ENCODE measurements around the gene ADRM1.

The ADRM1 gene

DNA sequence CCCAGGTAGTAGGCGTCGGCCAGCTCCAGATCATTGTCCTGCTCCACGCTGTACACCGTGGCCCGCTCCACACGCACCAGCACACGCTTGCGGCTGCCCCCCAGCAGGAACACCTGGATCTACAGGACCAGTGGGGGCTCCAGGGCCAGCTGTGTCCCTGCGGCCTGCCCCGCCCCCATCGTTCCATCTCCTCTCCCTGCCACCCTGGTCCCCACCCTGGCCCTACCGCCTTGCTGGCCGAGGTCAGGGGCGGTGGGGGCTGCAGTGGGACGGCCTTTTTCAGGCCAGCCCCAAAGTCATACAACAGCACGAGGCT is 9.8 kb downstream of the ADRM1 start:
- DNase-seq: no peak

DNA sequence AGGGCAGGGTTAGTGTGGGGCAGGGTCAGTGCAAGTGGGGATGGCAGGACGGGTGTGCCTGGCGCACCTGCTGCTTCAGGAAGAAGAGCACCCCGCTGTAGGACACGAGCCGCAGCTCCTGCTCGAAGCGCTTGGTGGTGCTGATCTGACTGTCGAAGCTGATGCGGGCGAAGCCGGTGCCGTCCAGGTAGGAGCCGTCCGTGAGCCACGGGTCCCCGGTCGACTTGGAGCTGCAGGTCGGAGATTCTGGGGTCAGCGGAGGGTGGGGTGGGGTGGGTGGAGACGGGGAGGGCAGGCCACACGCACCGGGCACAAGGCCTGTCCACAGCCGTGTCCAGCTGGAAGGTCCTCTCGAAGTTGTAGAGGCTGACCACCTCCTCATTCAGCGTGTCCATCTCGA is 10.2 kb downstream of the ADRM1 start:
- no peak for DNase-seq

DNA sequence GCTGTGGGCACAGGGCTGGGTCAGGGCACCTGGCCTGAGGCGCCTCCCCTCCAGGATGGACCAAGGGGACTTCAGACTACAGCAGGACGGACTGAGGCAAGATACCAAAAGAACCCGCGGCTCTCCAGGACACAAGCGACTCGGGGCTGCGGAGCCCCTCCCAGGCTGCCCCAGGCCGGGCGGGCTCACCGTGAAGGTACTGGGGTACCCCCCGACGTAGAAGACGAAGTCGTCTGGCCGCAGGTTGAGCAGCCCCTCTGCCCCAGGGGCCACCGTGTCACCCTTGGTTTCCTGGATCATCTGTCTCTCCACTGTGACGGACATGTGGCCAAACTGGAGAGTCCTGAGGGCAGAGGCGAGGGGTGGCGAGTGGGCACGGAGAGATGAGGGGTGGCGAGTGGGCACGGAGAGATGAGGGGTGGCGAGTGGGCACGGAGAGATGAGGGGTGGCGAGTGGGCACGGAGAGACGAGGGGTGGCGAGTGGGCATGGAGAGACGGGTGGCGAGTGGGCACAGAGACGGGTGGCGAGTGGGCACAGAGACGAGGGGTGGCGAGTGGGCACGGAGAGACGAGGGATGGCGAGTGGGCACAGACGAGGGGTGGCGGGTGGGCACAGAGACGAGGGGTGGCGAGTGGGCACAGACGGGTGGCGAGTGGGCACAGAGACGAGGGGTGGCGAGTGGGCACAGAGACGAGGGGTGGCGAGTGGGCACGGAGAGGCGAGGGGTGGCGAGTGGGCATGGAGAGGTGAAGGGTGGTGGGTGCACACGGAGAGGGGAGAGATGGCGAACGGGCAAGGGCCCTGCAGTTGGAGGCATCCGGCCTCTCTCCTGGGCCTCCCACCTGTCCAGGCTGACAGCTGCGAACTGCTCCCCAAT is 10.9 kb downstream of the ADRM1 start:
- DNase-seq: no peak

- no peak for DNase-seq
These were observed 11.5 kb downstream of the ADRM1 start for GRCh38 chr20:62314339-62314638.

- DNase-seq: no peak
These were observed 12.0 kb downstream of the ADRM1 start for GRCh38 chr20:62314711-62315302.

GRCh38 chr20:62315773-62316172 is 13.0 kb downstream of the ADRM1 start:
- DNase-seq: no peak

GRCh38 chr20:62316331-62317166 is 13.8 kb downstream of the ADRM1 start:
- DNase-seq: no peak

- no peak for DNase-seq
These were observed 14.4 kb downstream of the ADRM1 start for GRCh38 chr20:62317167-62317655.

DNA sequence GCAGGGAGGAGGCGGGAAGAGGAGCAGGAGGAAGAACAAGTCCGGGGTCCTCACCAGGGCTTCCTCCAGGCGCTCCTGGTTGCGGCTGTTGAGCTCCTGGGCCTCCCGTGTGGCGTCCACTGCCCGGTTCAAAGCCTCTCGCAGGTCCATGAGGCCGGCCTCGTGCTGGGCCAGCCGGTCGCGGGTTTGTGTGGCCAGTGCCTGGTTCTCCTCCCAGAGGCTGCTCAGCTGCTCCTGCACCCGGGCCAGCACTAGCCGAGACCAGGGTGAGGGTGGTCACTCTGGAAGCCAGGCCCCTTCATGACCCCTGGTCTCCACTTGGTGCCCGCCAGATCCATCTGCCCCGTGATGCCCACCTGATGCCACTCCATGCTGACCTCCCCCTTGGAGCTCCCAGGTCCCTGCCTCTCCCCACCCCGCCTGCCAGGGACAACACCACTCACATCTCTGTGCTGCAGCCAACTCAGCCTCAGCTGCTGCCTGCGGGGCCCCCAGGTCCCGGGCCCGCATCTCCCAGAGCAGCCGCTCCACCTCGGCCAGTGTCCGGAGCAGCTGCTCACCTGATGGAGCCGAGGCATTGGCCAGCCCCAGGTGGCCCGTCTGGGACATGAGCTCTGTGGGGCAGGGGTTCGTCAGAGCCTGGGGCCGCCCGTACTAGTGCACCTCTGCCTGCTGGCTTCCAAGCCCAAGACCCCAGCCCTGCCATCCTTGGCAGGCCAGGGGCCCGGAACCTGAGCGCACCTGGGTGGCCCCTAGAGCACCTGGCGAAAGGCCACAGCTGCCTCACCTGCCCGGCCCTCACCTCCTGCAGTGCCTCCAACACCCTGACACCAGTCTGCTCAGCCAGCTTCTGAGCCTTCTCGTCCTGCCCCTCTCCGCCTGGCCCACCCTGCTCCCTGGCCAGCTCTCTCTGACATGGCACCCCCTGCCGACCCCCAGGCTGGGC is 15.9 kb downstream of the ADRM1 start:
- no peak for DNase-seq

DNA sequence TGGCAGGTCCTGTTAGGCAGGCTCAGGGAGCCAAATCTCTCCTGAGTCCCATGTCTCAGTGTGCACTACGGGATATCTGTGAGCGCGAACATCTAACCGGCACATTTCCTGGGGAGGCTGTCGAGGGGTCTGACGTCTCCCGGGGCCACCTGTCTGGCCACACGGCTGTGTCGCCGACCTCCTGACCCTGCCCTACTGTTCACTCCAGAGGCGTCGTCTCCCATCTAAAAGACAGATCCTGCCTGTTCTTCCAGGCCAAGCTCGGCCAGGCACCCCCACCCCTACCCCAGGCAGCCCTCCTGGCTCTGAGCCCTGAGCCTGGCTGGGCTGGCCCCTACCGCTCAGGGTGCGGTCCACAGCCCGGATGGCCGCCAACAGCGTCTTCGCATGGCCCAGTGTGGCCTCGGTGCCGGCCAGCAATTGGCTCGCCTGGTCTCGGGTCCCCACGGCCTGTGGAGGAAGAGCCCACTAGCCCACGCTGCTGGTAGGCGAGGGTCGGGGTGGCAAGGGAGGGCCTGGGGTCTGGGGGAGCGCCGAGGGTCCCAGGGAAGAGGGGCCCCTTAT is 16.6 kb downstream of the ADRM1 start:
- DNase-seq: no peak

DNA sequence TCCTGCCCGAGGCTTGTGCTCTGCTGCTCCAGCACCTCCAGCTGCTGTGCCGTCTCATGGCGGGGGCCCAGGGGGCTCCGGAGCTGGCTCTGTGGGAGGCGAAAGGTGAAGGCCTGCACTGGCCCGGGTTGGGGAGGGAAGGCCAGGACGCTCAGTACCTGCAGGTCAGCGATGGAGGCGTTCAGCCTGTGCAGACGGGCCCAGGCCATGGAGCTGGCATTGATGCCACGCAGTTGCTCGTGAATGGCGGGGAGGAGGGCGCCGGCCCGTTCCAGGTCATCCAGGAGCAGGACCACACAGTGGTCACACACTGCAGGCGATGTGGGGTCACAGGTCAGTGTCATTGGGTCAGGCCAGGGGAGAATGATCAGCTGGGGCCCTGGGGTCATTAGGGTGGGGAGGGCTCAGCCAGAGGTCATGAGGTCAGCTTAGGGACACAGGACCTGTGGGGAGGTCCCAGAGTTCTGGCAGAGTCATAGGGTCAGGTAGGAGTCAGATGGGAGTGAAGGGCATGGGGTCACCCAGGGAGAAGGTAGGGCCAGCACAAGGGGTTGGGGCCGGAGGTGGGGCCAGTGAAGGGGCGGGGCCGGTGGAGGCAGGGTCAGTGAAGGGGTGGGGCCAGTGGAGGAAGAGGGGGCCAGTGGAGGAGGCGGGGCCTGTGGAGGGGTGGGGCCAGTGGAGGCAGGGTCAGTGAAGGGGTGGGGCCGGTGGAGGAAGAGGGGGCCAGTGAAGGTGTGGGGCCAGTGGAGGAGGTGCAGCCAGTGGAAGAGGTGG is 18.0 kb downstream of the ADRM1 start:
- no peak for DNase-seq

DNA sequence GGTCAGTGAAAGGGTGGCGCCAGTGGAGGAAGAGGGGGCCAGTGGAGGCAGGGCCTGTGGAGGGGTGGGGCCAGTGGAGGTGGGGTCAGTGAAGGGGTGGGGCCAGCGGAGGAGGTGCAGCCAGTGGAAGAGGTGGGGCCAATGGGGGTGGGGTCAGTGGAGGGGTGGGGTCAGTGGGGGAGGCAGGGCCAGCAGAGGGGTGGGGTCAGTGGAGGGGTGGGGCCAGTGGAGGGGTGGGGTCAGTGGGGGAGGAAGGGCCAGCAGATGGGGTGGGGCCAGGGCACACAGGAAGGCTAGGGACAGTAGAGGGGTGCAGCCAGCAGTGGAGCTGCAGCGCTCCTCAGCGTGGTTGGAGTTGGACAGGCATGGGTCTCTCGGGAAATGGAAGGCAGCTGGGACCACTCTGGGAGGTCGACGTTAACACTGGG is 18.7 kb downstream of the ADRM1 start:
- no peak for DNase-seq

- no peak for DNase-seq
These were observed 19.2 kb downstream of the ADRM1 start for GRCh38 chr20:62321975-62322374.

DNA sequence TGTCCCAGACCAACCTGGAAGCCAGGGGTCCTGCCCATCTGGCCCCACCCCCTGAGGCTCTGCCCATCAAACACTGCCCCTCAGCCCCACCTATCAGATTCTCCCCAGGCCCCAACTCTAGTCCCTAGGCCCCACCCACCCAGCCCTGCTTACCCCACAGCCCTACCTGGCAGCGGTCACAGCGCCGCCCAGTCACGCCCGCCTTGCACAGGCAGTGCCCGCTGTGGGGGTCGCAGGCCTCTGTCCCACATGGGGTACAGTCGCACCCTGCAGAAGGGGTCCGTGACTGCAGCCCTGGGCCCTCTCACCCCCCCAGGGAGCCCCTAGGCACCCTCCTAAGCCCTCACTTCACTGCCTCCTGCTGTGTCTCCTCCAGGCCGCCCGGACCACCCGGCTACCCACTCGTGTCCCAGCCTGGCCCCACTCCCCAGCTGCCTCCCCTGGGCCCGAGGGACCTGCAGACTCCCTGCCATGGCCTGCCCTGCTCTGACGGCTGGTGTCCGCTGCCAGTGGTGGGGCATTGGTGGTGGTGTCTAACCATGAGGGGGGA is 19.8 kb downstream of the ADRM1 start:
- no peak for DNase-seq

DNA sequence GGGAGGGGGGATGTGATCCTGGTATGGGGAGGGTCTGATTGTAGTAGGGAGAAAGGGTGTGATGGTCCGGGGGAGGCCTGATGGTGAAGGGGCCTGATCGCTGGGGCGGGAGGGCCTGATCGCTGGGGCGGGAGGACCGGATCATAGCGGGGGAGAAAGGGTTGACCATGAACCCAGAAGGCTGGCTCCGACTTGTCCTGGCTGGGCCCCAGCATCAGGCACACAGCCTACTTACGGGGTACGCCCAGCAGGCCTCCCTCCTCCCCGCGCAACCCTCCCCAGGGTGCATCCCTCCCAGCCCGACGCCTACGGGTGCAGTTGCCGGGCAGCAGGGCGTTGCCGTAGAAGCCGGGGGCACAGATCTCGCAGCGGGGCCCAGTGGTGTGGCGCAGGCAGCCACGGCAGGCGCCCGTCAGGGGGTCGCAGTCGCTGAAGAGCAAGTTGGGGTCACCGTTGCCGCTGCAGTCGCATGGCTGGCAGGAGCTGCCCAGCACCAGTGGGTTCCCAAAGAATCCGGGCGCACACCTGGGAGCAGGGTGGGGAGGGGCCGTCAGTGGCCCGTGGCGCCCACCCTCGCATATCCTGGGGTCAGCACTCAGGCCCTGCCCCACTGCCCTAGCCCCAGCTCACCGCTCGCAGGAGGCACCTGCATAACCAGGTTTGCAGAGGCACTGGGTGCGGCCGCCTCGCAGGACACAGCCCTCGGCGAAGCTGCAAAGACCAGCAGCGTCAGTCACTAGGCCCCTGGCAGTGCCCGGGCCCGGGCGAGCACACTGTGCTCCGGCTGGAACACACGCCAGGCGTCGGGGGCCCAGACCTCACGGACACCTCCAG is 20.6 kb downstream of the ADRM1 start:
- no peak for DNase-seq

DNA sequence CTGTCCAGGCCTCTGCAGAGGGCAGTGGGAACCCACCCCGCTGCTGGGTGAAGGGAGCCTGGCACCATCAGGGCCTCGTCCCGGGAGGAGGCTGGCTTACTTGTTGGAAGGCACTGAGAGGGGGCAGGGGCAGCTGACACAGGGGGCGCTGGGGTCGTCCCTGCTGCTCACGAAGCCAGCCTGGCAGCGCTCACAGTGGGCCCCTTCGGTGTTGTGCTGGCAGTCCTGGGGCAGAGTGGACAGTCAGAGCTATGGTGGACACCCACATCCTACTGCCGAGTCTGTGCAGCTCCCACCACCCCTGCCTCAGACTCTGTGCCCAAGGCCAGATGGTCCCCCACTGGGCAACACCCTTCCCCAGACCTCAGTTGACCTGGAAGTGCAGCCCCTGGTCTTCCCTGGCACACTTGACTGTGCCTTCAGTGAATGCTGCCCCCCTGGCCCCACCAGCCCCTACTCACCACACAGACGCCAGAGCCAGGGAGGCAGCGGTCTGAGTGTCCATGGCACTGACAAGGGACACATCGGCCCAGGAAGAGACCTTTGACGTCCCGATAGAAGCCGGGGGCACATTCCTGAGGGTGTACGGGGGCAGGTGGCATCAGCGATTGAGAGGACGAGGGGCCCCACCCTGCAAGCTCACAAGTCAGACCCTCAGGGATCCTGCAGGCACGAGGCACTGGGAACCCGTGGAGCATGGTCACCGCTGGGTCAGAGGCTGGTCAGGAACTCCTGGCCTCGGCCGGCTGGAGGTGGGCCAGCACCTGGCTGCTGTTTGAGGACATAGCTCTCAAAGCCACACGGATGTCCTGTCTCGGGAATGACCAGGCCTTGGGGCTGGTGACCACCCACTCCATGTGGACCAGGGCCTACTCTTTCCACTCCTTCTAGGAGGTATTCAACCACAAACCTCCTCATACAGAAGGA is 21.4 kb downstream of the ADRM1 start:
- DNase-seq: no peak

DNA sequence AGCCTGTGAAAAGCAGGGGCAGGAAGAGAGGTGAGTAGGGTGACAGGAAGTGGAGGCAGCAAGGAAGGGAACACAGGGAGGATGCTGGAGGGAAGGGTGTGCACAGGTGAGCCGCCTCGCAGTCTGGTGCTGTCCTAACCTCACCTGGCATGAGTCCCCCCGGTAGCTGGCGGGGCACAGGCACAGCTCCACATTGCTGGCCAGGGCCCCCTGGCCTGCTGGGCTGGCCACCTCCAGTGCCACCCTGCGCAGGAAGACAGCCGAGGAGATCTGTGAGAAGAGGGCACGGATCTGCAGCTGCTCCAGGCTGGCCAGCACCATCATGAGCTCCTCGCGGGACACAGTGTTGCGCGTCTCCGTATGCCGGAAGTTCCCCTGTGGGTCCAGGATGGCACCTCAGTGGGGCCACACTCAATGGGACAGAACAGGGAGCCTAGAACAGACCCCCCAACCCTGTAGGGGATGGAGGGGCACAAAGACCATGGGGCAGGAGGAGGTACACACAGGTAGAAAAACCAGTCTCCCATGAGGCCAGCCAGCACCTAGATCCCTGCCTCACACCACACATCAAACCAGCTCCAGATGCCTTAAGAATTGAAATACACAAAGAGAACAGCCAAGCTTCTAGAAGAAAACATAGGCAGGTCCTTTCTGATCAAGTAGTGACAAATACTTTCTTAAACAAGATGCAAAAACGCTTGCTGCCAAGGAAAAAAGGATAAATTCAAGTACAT is 22.5 kb downstream of the ADRM1 start:
- no peak for DNase-seq

- DNase-seq: no peak
These were observed 23.8 kb downstream of the ADRM1 start for GRCh38 chr20:62326559-62326958.

Data from NCI-H2171 treated with DMSO at 0.1 percent for 48 hours (cell line).